Measurements from ENCODE around the gene TEKTIP1.

GRCh38 chr19:3509566-3509989 is 29.4 kb upstream of the TEKTIP1 start:
- no peak for TF ChIP-seq CTCF (IDR thresholded peaks at IDR 0.05)
- TF ChIP-seq EZH2 (IDR thresholded peaks at IDR 0.05; ENCODE audit: borderline replicate concordance, insufficient read depth, low read depth, low read length, poor library complexity, severe bottlenecking): no peak

Measured in B cell (primary cell).